PC-9 (cell line): ENCODE data around the gene MBD3L4. TPM values are rescaled to one million over a fixed set of nuclear protein-coding genes. Genes with fewer than 3 reads are reported as not detected.
"Not testable (repeated sequence)": the region's sequence is repeated elsewhere in the genome, so short reads cannot be mapped to it uniquely, and the experiment has no call there.

Experiments used
- BruUV-seq: library from RNA; stranded (reverse); fragments of 400-500 nt; replicated peaks from 2 replicates; lab custom pipeline; 2021; lab: Mats Ljungman, UMichigan
- CTCF ChIA-PET: fragments of 300-600 bp; sonication (Branson Sonifier 250); formaldehyde crosslinking; loops from one replicate; lab custom pipeline; 2022; ENCODE audit warnings: antibody characterized with exemption; lab: Charles Lee
- POLR2A ChIA-PET: fragments of 300-600 bp; sonication (Branson Sonifier 250); formaldehyde crosslinking; loops from one replicate; lab custom pipeline; 2022; ENCODE audit warnings: antibody characterized with exemption; ENCODE audit not compliant: unreplicated experiment; lab: Charles Lee
- DNase-seq, 2 experiments: peaks; one replicate each; pipeline versions ENCODE4 v3.0.0 to v3.0.0-alpha.2; 2015 to 2022; ENCODE audit warnings: mixed read lengths in 1 of 2
- H2AFZ ChIP-seq: fragments of 200-600 bp; sonication (generic); 2 replicates; pipeline ENCODE4 v1.8.1; 2017; ENCODE audit warnings: antibody characterized with exemption
- H3F3A ChIP-seq: fragments of 200-600 bp; sonication (generic); 2 replicates; pipeline ENCODE4 v1.8.1; 2017; ENCODE audit warnings: antibody characterized with exemption, mild to moderate bottlenecking, low read depth; ENCODE audit not compliant: insufficient read depth
- H3K27ac ChIP-seq: fragments of 200-600 bp; sonication (generic); 2 replicates; pipeline ENCODE4 v1.6.1; 2016; ENCODE audit warnings: mixed run types
- H3K27me3 ChIP-seq: fragments of 200-600 bp; sonication (generic); 2 replicates; pipeline ENCODE4 v1.6.1; 2016; ENCODE audit warnings: low read depth, mixed run types; ENCODE audit not compliant: insufficient read depth
- H3K36me3 ChIP-seq: fragments of 200-600 bp; sonication (generic); 2 replicates; pipeline ENCODE4 v1.6.1; 2016; ENCODE audit warnings: low read depth, mixed run types
- H3K4me1 ChIP-seq: fragments of 200-600 bp; sonication (generic); replicated peaks from 2 replicates; pipeline ENCODE4 v1.6.1; 2016; ENCODE audit warnings: mixed run types; ENCODE audit not compliant: insufficient read depth
- H3K4me2 ChIP-seq: fragments of 200-600 bp; sonication (generic); 2 replicates; pipeline ENCODE4 v1.6.1; 2017; ENCODE audit warnings: mixed run types
- H3K4me3 ChIP-seq: fragments of 200-600 bp; sonication (generic); 2 replicates; pipeline ENCODE4 v1.6.1; 2016; ENCODE audit warnings: mixed run types
- H3K79me2 ChIP-seq: fragments of 200-600 bp; sonication (generic); 2 replicates; pipeline ENCODE4 v1.6.1; 2017; ENCODE audit warnings: low read depth, mixed run types
- H3K9me2 ChIP-seq: fragments of 200-600 bp; sonication (generic); 2 replicates; pipeline ENCODE4 v1.8.1; 2017; ENCODE audit warnings: mild to moderate bottlenecking; ENCODE audit not compliant: insufficient read depth
- H3K9me3 ChIP-seq: fragments of 200-600 bp; sonication (generic); 2 replicates; pipeline ENCODE4 v1.8.1; 2016; ENCODE audit warnings: low read depth; ENCODE audit not compliant: insufficient read depth
- H4K20me1 ChIP-seq: fragments of 200-600 bp; sonication (generic); 2 replicates; pipeline ENCODE4 v1.8.1; 2017; ENCODE audit not compliant: insufficient read depth
- intact Hi-C: fragments of 100-400 bp; cut with micrococcal nuclease; formaldehyde crosslinking; loops from one replicate; pipeline ENCODE4 v1.10.0; 2022; ENCODE audit not compliant: unreplicated experiment
- total RNA-seq: library from RNA; stranded (reverse); gene quantifications from 2 replicates; pipeline ENCODE4 v1.2.3, GENCODE V29; 2021

Gene MBD3L4
- total RNA-seq, 1 experiment from 2014 or later: not detected

DNA sequence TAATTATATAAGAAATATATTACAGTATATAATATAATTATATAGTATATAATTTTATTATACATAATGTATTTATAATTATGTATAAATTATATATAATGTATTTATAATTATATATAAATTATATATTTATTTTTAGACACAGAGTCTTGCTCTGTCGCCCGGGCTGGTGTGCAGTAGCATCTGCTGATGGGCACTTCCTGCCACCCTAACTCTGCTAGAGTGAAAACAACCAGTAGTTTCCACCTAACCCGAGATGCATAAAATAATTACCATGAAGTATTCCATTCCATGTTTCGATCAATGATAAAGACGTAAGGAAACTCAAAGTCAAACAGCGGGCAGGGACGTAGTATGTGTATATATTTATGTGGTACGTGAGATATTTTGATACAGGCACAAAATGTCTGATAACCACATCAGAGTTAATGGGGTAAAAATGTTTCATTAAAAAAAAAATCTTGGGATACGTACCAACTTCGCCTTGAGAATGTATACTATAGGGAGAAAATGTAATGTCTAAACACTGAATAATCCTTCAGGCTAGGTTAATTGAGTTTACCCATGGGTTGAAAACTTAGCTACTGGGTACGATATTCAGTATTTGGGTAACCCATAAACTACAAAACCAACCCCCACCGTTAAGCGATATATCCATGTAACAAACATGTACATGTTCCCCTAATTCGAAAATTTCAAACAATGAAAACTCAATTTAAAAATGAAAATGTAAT lies 14.8 kb upstream of the MBD3L4 start:
- CTCF ChIA-PET, BruUV-seq: not testable (repeated sequence)

DNA sequence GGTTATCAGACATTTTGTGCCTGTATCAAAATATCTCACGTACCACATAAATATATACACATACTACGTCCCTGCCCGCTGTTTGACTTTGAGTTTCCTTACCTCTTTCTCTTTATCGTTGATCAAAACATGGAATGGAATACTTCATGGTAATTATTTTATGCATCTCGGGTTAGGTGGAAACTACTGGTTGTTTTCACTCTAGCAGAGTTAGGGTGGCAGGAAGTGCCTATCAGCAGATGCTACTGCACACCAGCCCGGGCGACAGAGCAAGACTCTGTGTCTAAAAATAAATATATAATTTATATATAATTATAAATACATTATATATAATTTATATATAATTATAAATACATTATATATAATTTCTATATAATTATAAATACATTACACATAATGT lies 12.9 kb upstream of the MBD3L4 start:
- DNase-seq, BruUV-seq, H3K4me2 ChIP-seq, intact Hi-C loops, H4K20me1 ChIP-seq, H3K4me1 ChIP-seq, H3K27ac ChIP-seq, POLR2A ChIA-PET, CTCF ChIA-PET, H3K27me3 ChIP-seq, H3F3A ChIP-seq, H2AFZ ChIP-seq, H3K4me3 ChIP-seq, H3K36me3 ChIP-seq, H3K9me3 ChIP-seq, H3K79me2 ChIP-seq, H3K9me2 ChIP-seq: not testable (repeated sequence)

More for the DNA sequence above, 14.8 kb upstream of the MBD3L4 start:
- H3K27ac ChIP-seq, intact Hi-C loops, H4K20me1 ChIP-seq, H3K9me3 ChIP-seq, H3K36me3 ChIP-seq, H3K4me3 ChIP-seq, DNase-seq, H3K4me2 ChIP-seq, H2AFZ ChIP-seq, H3F3A ChIP-seq, H3K4me1 ChIP-seq, POLR2A ChIA-PET, H3K9me2 ChIP-seq, H3K79me2 ChIP-seq, H3K27me3 ChIP-seq: not testable (repeated sequence)

DNA sequence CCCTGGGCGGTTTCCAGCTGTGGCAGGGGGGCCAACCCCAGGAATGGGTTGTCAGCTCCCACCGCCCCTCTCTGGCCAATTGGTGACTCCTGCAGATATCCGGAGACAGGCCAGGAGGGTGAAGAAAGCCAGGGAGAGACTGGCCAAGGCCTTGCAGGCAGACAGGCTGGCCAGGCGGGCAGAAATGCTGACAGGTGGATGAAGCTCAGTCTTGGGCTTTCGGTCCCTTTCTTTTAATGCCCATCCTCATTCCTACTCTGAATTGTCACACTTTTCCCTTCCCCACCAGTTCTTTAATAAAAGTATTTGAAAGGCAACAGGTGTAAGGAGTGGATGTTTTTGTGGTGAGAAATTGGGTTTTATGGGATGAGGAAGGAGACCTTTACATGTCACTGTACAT lies 11.4 kb upstream of the MBD3L4 start:
- H2AFZ ChIP-seq, H3K27me3 ChIP-seq, POLR2A ChIA-PET, H3K4me3 ChIP-seq, H3K4me1 ChIP-seq, DNase-seq, H3K36me3 ChIP-seq, intact Hi-C loops, BruUV-seq, H3K9me2 ChIP-seq, H3K9me3 ChIP-seq, H4K20me1 ChIP-seq, H3F3A ChIP-seq, CTCF ChIA-PET, H3K79me2 ChIP-seq, H3K27ac ChIP-seq, H3K4me2 ChIP-seq: not testable (repeated sequence)

DNA sequence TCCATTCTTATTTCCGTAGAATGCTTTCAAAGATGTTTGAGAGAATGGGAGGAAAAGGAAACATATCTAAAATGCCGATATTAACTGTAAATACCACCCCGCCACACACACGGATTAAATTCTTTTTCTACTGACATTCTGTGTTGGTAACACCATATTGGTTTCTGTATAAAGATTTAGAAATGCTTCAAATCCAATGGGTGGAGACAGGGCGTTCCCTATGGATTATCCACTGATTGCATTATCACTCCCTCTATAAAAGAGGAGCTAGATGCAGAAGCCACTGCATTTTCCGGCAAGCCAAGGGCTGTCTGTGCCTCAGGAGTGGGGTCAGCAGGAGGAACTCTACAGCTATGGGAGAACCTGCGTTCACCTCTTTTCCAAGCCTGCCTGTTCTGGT lies 9.0 kb upstream of the MBD3L4 start, which contains the start of gene MBD3L2:
Gene MBD3L2 (plus strand): TSS at position 301 of the 400 bp plus-strand sequence. CDS start 53 bp downstream, at position 354.
- H3K27ac ChIP-seq, POLR2A ChIA-PET, H4K20me1 ChIP-seq, CTCF ChIA-PET, H3K4me3 ChIP-seq, H3K27me3 ChIP-seq, H3K9me2 ChIP-seq, H3F3A ChIP-seq, H3K4me1 ChIP-seq, H3K79me2 ChIP-seq, DNase-seq, H2AFZ ChIP-seq, intact Hi-C loops, H3K4me2 ChIP-seq, BruUV-seq, H3K9me3 ChIP-seq, H3K36me3 ChIP-seq: not testable (repeated sequence)

DNA sequence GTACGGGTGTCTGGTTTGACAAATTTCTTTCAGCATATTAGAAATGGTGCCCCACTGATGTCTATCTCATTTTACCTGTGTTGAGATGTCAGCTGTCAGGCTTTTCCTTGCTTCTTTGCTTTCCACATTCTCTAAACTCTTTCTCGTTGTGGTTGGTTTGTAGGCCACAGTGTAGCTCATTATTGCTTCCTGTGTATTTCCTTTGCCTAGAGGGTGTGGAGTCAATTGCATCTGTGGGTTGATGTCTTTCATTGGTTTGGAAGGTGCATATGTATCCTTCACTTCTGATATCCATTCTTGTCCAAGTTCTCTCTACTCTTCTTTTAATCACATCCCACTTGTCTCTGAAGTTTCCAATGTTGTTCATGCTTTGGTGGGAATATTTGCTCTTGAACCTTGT lies 1.6 kb upstream of the MBD3L4 start:
- H3K9me2 ChIP-seq, H3K4me1 ChIP-seq, POLR2A ChIA-PET, CTCF ChIA-PET, intact Hi-C loops, H3K36me3 ChIP-seq, H3K27ac ChIP-seq, H3K9me3 ChIP-seq, H3K4me2 ChIP-seq, DNase-seq, H3K4me3 ChIP-seq, H2AFZ ChIP-seq, H3K27me3 ChIP-seq, H4K20me1 ChIP-seq, BruUV-seq, H3K79me2 ChIP-seq, H3F3A ChIP-seq: not testable (repeated sequence)

DNA sequence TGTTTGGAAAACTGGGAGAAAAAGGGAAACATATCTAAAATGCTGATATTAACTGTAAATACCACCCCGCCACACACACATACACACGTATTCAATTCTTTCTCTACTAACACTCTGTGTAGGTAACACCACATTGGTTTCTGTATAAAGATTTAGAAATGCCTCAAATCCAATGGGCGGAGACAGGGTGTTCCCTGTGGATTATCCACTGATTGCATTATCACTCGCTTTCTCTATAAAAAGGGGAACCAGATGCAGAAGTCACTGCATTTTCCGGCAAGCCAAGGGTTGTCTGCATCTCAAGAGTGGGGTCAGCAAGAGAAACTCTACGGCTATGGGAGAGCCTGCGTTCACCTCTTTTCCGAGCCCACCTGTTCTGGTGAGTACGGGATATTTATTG lies 9.7 kb downstream of the MBD3L4 start, which contains the start of gene MBD3L5:
Gene MBD3L5 (plus strand): TSS at position 301 of the 400 bp plus-strand sequence. CDS start 34 bp downstream, at position 335.
- H3K4me2 ChIP-seq, intact Hi-C loops, H3K9me3 ChIP-seq, H3K4me1 ChIP-seq, H3K9me2 ChIP-seq, BruUV-seq, CTCF ChIA-PET, H3K79me2 ChIP-seq, POLR2A ChIA-PET, H3F3A ChIP-seq, H4K20me1 ChIP-seq, H3K36me3 ChIP-seq, DNase-seq, H3K4me3 ChIP-seq, H3K27ac ChIP-seq, H3K27me3 ChIP-seq, H2AFZ ChIP-seq: not testable (repeated sequence)

DNA sequence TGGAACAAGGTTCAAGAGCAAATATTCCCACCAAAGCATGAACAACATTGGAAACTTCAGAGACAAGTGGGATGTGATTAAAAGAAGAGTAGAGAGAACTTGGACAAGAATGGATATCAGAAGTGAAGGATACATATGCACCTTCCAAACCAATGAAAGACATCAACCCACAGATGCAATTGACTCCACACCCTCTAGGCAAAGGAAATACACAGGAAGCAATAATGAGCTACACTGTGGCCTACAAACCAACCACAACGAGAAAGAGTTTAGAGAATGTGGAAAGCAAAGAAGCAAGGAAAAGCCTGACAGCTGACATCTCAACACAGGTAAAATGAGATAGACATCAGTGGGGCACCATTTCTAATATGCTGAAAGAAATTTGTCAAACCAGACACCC lies 11.2 kb downstream of the MBD3L4 start:
- H3K9me2 ChIP-seq, H2AFZ ChIP-seq, H3K36me3 ChIP-seq, DNase-seq, intact Hi-C loops, POLR2A ChIA-PET, H3F3A ChIP-seq, H3K4me1 ChIP-seq, H3K4me3 ChIP-seq, H3K27me3 ChIP-seq, BruUV-seq, H3K27ac ChIP-seq, H3K9me3 ChIP-seq, H4K20me1 ChIP-seq, CTCF ChIA-PET, H3K4me2 ChIP-seq, H3K79me2 ChIP-seq: not testable (repeated sequence)
